AG08395 (cell line): ENCODE data around the gene JAKMIP1.
"Not testable (repeated sequence)": the region's sequence is repeated elsewhere in the genome, so short reads cannot be mapped to it uniquely, and the experiment has no call there.

ENCODE experiments used
- DNase-seq: peaks from one replicate; pipeline ENCODE4 v3.0.0; 2012; ENCODE audit warnings: mixed read lengths, low spot score

JAKMIP1 gene

GRCh38 chr4:6229095-6229494 lies 28.7 kb upstream of the JAKMIP1 start:
- DNase-seq, result no peak

- DNase-seq, result no peak
Observed at GRCh38 chr4:6228158-6229067, 28.1 kb upstream of the JAKMIP1 start.

- DNase-seq, result no peak
Observed at GRCh38 chr4:6227412-6228157, 27.2 kb upstream of the JAKMIP1 start.

GRCh38 chr4:6226506-6226905 lies 26.2 kb upstream of the JAKMIP1 start:
- DNase-seq, result no peak

GRCh38 chr4:6225469-6225868 lies 25.1 kb upstream of the JAKMIP1 start:
- DNase-seq, result peak; percentile 19

- no peak for DNase-seq
Observed at GRCh38 chr4:6224735-6225134, 24.4 kb upstream of the JAKMIP1 start.

- DNase-seq, result no peak
Observed at GRCh38 chr4:6222761-6223292, 22.5 kb upstream of the JAKMIP1 start.

GRCh38 chr4:6221851-6222760 lies 21.8 kb upstream of the JAKMIP1 start:
- no peak for DNase-seq

GRCh38 chr4:6221301-6221850 lies 21.0 kb upstream of the JAKMIP1 start:
- no peak for DNase-seq

- no peak for DNase-seq
Observed at GRCh38 chr4:6217716-6218381, 17.5 kb upstream of the JAKMIP1 start.

- no peak for DNase-seq
Observed at GRCh38 chr4:6216588-6216987, 16.2 kb upstream of the JAKMIP1 start.

- no peak for DNase-seq
Observed at GRCh38 chr4:6209921-6210320, 9.6 kb upstream of the JAKMIP1 start.

GRCh38 chr4:6209291-6209690 lies 8.9 kb upstream of the JAKMIP1 start:
- DNase-seq, result not testable (repeated sequence)

GRCh38 chr4:6208416-6208815 lies 8.1 kb upstream of the JAKMIP1 start:
- DNase-seq, result no peak

GRCh38 chr4:6207602-6208001 lies 7.3 kb upstream of the JAKMIP1 start:
- no peak for DNase-seq

GRCh38 chr4:6206771-6207290 lies 6.5 kb upstream of the JAKMIP1 start:
- DNase-seq, result no peak

GRCh38 chr4:6205973-6206372 lies 5.6 kb upstream of the JAKMIP1 start:
- no peak for DNase-seq

GRCh38 chr4:6205567-6205931 lies 5.2 kb upstream of the JAKMIP1 start:
- no peak for DNase-seq

GRCh38 chr4:6204871-6205566 lies 4.7 kb upstream of the JAKMIP1 start:
- no peak for DNase-seq

- DNase-seq, result no peak
Observed at GRCh38 chr4:6204098-6204497, 3.7 kb upstream of the JAKMIP1 start.
